GM12872 (cell line): Measurements from ENCODE around the gene DQX1.

ENCODE experiments used
- TF ChIP-seq, protein P1 (sequence below): IDR thresholded peaks from 3 replicates; pipeline ENCODE4 v1.5.1; 2011; ENCODE audit warnings: low read depth, mild to moderate bottlenecking, low read length, moderate library complexity; ENCODE audit not compliant: insufficient read depth

The DQX1 gene

GRCh38 chr2:74474481-74474880 is 51.5 kb downstream of the DQX1 start:
- TF ChIP-seq, protein P1, sequence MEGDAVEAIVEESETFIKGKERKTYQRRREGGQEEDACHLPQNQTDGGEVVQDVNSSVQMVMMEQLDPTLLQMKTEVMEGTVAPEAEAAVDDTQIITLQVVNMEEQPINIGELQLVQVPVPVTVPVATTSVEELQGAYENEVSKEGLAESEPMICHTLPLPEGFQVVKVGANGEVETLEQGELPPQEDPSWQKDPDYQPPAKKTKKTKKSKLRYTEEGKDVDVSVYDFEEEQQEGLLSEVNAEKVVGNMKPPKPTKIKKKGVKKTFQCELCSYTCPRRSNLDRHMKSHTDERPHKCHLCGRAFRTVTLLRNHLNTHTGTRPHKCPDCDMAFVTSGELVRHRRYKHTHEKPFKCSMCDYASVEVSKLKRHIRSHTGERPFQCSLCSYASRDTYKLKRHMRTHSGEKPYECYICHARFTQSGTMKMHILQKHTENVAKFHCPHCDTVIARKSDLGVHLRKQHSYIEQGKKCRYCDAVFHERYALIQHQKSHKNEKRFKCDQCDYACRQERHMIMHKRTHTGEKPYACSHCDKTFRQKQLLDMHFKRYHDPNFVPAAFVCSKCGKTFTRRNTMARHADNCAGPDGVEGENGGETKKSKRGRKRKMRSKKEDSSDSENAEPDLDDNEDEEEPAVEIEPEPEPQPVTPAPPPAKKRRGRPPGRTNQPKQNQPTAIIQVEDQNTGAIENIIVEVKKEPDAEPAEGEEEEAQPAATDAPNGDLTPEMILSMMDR, result no peak

- TF ChIP-seq, protein P1, result no peak
Observed at GRCh38 chr2:74472945-74473258, 53.1 kb downstream of the DQX1 start.

GRCh38 chr2:74472086-74472944 is 53.7 kb downstream of the DQX1 start, which contains the start of gene MRPL53:
Gene MRPL53, minus strand, starts transcription at chr2:74472680. Its CDS starts 20 bp downstream, at chr2:74472660.
- TF ChIP-seq, protein P1, result no peak

DNA sequence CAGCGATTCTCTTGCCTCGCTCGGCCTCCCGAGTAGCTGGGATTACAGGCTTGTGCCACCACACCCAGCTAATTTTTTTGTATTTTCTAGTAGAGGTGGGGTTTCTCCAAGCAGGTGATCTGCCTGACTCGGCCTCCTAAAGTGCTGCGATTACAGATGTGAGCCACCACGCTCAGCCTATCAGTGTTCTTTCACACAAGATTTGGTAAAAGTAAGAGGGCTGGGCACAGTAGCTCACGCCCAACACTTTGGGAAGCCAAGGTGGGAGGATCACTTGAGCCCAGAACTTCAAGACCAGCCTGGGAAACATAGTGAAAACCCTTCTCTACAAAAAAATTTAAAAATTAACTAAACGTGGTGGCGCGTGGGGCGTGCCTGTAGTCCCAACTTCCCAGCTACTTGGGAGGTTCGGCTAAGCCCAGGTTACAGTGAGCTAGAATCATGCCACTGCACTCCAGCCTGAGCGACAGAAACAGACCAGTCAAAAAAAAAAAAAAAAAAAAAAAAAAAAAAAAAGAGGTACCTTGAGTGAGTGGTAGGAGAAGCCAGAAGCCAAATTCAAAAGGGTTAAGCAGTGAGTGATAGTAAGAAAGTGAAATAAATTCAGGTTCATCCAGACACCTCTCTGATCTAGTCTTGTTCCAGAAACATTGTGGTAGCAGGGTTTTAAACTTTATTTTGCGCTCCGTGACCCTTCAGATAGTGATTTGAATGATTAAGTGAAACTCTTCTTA is 54.5 kb downstream of the DQX1 start:
- TF ChIP-seq, protein P1, result no peak
